BE2C (cell line): Measurements from ENCODE around the gene IL1RL2.

ENCODE experiments used
- DNase-seq: peaks from one replicate; pipeline ENCODE4 v3.0.0-alpha.2; 2020
- H3K27me3 ChIP-seq: fragments of 250-450 bp; sonication (Bioruptor Pico); 2 replicates; pipeline ENCODE4 v1.5.1; 2020; ENCODE audit warnings: mild to moderate bottlenecking
- H3K36me3 ChIP-seq: fragments of 250-450 bp; sonication (Bioruptor Pico); 2 replicates; pipeline ENCODE4 v1.5.1; 2020; ENCODE audit warnings: mild to moderate bottlenecking
- H3K4me1 ChIP-seq: fragments of 250-450 bp; sonication (Bioruptor Pico); 2 replicates; pipeline ENCODE4 v1.5.1; 2020
- H3K4me3 ChIP-seq: 2 replicates; pipeline ENCODE4 v1.5.1; 2011; ENCODE audit warnings: low read depth, low read length
- H3K9me3 ChIP-seq: fragments of 250-450 bp; sonication (Bioruptor Pico); 2 replicates; pipeline ENCODE4 v1.5.1; 2020
- CTCF ChIP-seq: IDR thresholded peaks from 2 replicates; pipeline ENCODE4 v1.5.1; 2012; ENCODE audit warnings: mild to moderate bottlenecking, low read depth, low read length

IL1RL2 gene

GRCh38 chr2:102168026-102168771, 18.6 kb upstream of the IL1RL2 start:
- Histone ChIP-seq H3K9me3 (no peaks in the 10 kb centered on the region), H3K27me3 (no peaks in the 10 kb centered on the region), H3K36me3 (no peaks in the 10 kb centered on the region), H3K4me3 (no peak overlapping the region), H3K4me1 (no peaks in the 10 kb centered on the region)
- no peak for DNase-seq
- no peak for TF ChIP-seq CTCF

- Histone ChIP-seq H3K9me3 (no peaks in the 10 kb centered on the region), H3K36me3 (no peaks in the 10 kb centered on the region), H3K27me3 (no peaks in the 10 kb centered on the region), H3K4me3 (no peak overlapping the region), H3K4me1 (no peaks in the 10 kb centered on the region)
- no peak for DNase-seq
- TF ChIP-seq CTCF: no peak
Observed at GRCh38 chr2:102171946-102172345, 14.9 kb upstream of the IL1RL2 start.

GRCh38 chr2:102172745-102173144, 14.1 kb upstream of the IL1RL2 start:
- TF ChIP-seq CTCF: no peak
- Histone ChIP-seq H3K4me1 (no peaks in the 10 kb centered on the region), H3K4me3 (no peak overlapping the region), H3K27me3 (no peaks in the 10 kb centered on the region), H3K9me3 (no peaks in the 10 kb centered on the region), H3K36me3 (no peaks in the 10 kb centered on the region)
- DNase-seq: no peak

- TF ChIP-seq CTCF: no peak
- no peak for DNase-seq
- H3K27me3 ChIP-seq: no peaks in the 10 kb centered on the region
Observed at GRCh38 chr2:102176172-102176571, 10.7 kb upstream of the IL1RL2 start.

GRCh38 chr2:102177814-102178478, 8.9 kb upstream of the IL1RL2 start:
- no peak for DNase-seq
- no peak for TF ChIP-seq CTCF
- Histone ChIP-seq H3K9me3 (no peaks in the 10 kb centered on the region), H3K4me3 (no peak overlapping the region), H3K36me3 (no peaks in the 10 kb centered on the region), H3K4me1 (no peaks in the 10 kb centered on the region), H3K27me3 (no peaks in the 10 kb centered on the region)

More at GRCh38 chr2:102176172-102176571, 10.7 kb upstream of the IL1RL2 start:
- no peaks in the 10 kb centered on the region for H3K9me3 ChIP-seq
- no peak overlapping the region for H3K4me3 ChIP-seq
- H3K36me3 ChIP-seq: no peaks in the 10 kb centered on the region
- H3K4me1 ChIP-seq: no peaks in the 10 kb centered on the region

- no peaks in the 10 kb centered on the region for H3K36me3 ChIP-seq
- TF ChIP-seq CTCF: no peak
- no peak for DNase-seq
- H3K27me3 ChIP-seq: no peaks in the 10 kb centered on the region
- H3K4me1 ChIP-seq: no peaks in the 10 kb centered on the region
- no peak overlapping the region for H3K4me3 ChIP-seq
- H3K9me3 ChIP-seq: no peaks in the 10 kb centered on the region
Observed at GRCh38 chr2:102179061-102179460, 7.8 kb upstream of the IL1RL2 start.
